G401.6 (cell line): Measurements from ENCODE around the gene HSD17B8.
"Not testable (repeated sequence)": the region's sequence is repeated elsewhere in the genome, so short reads cannot be mapped to it uniquely, and the experiment has no call there.

Source experiments
- FAIRE-seq: peaks from 2 replicates; lab custom pipeline; 2012; peaks lifted over from hg19 to GRCh38; lab: Jason Lieb, UNC

Gene HSD17B8

DNA sequence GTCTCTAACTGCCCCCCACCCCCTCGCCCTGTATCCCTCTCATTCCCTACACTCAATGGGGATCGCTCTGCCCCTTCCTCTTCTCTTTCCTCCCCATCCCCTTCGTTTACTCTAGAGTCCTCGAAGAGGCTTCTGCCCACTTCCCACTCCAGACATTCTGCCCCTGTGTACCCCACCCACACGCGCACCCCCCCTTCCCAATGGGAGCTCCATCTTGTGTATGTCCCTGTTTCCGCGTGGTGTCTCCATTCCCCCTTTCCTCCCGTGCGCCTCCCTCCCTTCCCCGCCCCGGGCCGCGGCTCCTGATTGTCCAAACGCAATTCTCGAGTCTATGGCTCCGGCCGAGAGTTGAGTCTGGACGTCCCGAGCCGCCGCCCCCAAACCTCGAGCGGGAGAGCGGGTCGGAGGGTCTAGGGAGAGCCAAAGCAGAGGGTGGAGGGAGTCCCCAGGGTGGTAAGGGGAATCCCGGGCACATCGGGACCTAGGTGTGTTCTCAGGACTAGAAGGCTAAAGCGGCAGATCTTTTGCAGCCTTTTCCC lies 3.2 kb downstream of the HSD17B8 start:
- FAIRE-seq, result no peak

DNA sequence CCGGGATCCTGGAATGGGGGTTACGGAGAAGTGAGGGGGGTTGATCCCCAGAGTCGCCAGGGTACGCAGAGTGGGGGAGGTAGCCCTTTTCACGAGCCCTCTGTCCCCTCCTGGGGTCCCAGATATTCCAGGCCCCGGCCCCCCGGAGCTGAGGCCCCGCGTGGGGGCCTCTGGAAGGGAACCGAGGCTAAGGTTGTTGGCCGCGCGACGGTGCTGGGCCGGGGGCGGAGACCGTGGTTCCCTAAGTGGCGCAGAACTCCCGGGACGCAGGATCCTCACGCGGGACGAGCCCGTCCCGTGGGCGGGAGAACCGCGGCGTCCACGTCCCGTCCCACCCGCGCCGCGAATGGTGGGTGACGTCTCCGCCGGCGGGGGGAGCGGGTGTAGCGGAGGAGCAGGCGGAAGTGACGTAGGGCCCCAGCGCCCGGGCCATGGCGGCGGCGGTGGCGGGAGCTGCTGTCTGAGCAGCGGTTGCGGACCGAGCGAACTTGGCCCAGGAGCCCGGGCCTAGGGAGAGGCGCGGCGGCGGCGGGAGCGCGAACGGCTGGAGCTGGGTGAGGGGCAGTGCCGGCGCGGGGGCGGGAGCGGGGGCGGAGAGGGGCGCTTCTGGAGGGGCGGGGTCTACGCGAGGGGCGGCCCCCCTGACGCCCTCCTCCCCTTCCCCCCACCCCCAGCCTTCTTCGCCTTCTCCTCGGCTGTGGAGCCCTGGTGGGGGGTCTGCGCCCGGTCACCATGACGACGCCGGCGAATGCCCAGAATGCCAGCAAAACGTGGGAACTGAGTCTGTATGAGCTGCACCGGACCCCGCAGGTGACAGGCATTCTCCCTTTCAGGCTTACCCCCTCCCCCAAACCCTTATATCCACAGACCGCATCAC lies 3.9 kb downstream of the HSD17B8 start, which contains the start of gene RING1:
TSS of gene RING1 (plus strand) at position 410 of the 877 bp plus-strand sequence. CDS start at position 733, 323 bp downstream.
- no peak for FAIRE-seq

- no peak for FAIRE-seq
Observed at GRCh38 chr6:33209856-33210255, 5.4 kb downstream of the HSD17B8 start.

DNA sequence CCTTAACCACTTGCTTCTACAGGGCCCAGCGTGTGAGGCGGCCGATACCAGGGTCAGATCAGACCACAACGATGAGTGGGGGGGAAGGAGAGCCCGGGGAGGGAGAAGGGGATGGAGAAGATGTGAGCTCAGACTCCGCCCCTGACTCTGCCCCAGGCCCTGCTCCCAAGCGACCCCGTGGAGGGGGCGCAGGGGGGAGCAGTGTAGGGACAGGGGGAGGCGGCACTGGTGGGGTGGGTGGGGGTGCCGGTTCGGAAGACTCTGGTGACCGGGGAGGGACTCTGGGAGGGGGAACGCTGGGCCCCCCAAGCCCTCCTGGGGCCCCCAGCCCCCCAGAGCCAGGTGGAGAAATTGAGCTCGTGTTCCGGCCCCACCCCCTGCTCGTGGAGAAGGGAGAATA lies 6.7 kb downstream of the HSD17B8 start:
- no peak for FAIRE-seq

- no peak for FAIRE-seq
Observed at GRCh38 chr6:33211666-33212422, 7.4 kb downstream of the HSD17B8 start.

DNA sequence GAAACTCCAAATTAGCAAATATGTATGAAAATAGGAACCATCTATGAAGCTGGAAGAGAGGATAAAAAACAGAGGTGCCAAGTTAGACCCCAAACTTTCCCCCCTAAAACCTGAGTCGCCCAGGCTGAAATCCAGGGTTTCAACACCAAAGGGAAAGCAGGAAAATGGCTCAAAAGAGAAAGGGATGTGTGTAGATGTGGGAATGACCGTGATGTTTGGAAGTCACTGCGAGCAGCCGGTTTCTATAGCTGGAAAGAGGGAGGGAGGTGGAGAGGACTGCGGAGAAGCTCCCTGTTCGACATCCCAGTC lies 8.4 kb downstream of the HSD17B8 start:
- no peak for FAIRE-seq

DNA sequence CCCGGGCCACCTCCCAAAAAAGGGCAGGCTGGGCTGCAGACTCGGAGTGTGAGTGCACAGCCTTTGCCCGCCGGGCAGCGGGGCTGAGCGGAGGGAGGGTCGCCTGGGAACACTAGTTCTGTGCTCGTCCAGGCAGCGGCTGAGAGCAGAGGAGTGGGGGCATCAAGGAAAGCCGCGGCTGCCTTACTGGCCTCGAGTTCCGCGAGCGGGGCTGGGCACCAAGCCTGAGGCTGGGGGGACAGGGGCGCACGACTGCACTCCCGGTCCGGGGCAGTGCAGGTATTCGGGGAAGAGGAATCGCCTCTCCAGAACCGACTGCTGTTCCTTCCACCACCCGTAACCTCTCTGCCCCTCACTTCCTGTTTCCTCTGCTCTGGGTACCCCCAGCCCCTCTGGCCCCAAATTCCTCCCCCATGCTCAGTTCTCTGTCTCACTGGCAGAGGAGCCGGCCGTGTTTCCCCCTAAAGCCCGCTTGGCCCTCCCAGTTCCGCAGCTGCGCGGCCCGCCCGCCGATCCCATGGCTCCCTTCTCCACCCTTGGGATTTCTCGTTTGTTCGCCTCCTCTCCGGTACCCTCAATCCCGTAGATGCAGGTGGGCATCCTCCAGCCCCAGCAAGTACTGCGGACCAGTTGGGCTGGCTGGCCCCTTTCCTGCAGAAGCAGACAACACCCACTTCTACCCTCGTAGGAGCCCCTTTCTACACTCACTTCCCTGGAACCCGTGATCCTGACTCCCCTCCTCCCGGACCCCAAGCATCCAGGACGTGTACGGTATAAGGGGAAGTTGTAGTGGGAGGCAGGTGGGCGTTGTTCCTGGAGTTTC lies 8.9 kb downstream of the HSD17B8 start:
- no peak for FAIRE-seq

DNA sequence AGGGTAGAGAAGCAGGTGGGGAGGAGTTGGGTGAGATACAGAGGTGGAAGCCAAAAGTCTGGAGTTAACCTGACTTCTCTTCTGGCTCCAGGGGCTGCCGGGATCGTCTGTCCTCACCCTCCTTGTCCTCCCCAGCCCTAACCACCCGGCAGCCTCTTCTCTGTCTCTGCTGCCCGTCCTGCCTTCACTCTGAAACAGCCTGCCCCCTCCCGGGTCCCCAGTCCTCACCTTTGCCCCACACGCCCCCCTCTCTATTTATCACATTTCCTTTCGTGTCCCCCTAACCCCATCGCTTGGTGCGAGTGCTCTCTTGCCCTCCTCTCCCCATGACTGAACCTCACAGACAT lies 9.5 kb downstream of the HSD17B8 start:
- FAIRE-seq, result no peak

GRCh38 chr6:33215271-33216116 lies 11.0 kb downstream of the HSD17B8 start:
- no peak for FAIRE-seq

DNA sequence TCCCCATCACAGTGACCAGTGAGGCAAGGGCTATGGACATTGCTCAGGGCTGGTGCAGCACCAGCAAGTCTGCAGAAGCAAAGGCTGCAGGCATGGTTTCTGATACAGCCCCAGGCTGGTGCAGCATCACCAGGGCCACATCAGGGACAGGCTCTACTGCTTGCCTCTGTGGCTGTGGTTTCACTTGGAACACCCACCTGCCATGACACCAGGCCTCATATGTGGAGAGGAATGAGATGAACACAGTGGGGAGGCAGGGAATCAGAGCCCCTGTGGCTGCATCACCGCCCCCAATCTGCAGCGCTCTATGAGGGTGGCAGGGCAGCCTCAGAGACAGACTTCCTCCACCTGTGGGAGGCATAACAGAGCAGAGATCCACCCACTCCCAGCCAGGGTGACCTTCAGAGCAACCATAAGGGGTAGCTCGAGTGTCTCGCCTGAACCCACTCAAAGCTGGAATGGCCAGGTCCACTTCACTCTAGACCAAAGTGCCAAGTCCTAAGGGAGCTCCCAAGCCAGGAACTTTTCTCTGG lies 11.7 kb downstream of the HSD17B8 start:
- no peak for FAIRE-seq

GRCh38 chr6:33217246-33217645 lies 12.8 kb downstream of the HSD17B8 start:
- FAIRE-seq, result no peak

- FAIRE-seq, result no peak
Observed at GRCh38 chr6:33217681-33218080, 13.2 kb downstream of the HSD17B8 start.

- not testable (repeated sequence) for FAIRE-seq
Observed at GRCh38 chr6:33226503-33227120, 22.2 kb downstream of the HSD17B8 start.

GRCh38 chr6:33235221-33235634 lies 30.8 kb downstream of the HSD17B8 start:
- FAIRE-seq, result no peak

GRCh38 chr6:33236328-33236727 lies 31.9 kb downstream of the HSD17B8 start:
- no peak for FAIRE-seq

DNA sequence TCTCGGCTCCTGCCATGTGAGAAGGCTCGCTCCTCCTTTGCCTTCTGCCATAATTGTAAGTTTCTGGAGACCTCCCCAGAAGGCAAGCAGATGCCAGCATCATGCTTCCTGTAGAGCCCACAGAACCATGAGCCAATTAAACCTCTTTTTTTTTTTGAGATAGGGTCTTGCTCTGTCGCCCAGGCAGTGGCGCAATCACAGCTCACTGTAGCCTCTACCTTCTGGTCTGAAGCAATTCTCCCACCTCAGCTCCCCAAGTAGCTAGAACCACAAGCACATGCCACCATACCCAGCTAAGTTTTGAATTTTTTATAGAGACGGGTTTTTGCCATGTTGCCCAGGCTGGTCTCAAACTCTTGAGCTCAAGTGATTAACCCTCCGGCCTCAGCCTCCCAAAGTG lies 32.4 kb downstream of the HSD17B8 start:
- FAIRE-seq, result no peak

GRCh38 chr6:33237741-33238140 lies 33.3 kb downstream of the HSD17B8 start:
- no peak for FAIRE-seq

GRCh38 chr6:33241968-33242367 lies 37.5 kb downstream of the HSD17B8 start:
- FAIRE-seq, result no peak

GRCh38 chr6:33243476-33243875 lies 39.0 kb downstream of the HSD17B8 start:
- FAIRE-seq, result no peak

GRCh38 chr6:33247977-33248642 lies 43.7 kb downstream of the HSD17B8 start:
- FAIRE-seq, result no peak
